HFFc6 (cell line): Measurements from ENCODE around the gene HK3. TPM values are rescaled to one million over a fixed set of nuclear protein-coding genes. Genes with fewer than 3 reads are reported as not detected.

Experiments
- DNase-seq: peaks from one replicate; pipeline ENCODE4 v3.0.0-alpha.2; 2018
- H3K27ac Mint-ChIP-seq: 2 replicates; pipeline ENCODE4 v1.8.0; 2020; ENCODE audit warnings: mild to moderate bottlenecking, mixed read lengths
- H3K27me3 Mint-ChIP-seq: 2 replicates; pipeline ENCODE4 v1.8.0; 2021; ENCODE audit warnings: mild to moderate bottlenecking, moderate library complexity, mixed read lengths; ENCODE audit not compliant: insufficient read depth
- H3K36me3 Mint-ChIP-seq: 2 replicates; pipeline ENCODE4 v1.8.0; 2021; ENCODE audit warnings: low read depth, mixed read lengths
- H3K4me1 Mint-ChIP-seq: 2 replicates; pipeline ENCODE4 v1.8.0; 2020; ENCODE audit warnings: low read depth, mixed read lengths
- H3K4me3 Mint-ChIP-seq: 2 replicates; pipeline ENCODE4 v1.8.0; 2020; ENCODE audit warnings: mild to moderate bottlenecking, moderate library complexity, mixed read lengths
- H3K9me3 Mint-ChIP-seq: 2 replicates; pipeline ENCODE4 v1.8.0; 2020; ENCODE audit warnings: mild to moderate bottlenecking, mixed read lengths
- total RNA-seq, 6 experiments: library from RNA; stranded (reverse); fragmentation: NEBNext Ultra II Directional; extraction: Animal tissue kit (Norgen Biotek cat#: 25700); gene quantifications; 2 replicates in 1 of 6; 3 replicates in 5 of 6; pipeline ENCODE4 v1.2.3, GENCODE V29; 2021
- TF ChIP-seq, protein P1 (sequence below): fragments of 200-600 bp; sonication (generic); IDR thresholded peaks from 2 replicates; pipeline ENCODE4 v1.5.0; 2021; ENCODE audit warnings: antibody characterized with exemption, mild to moderate bottlenecking

HK3 gene
- total RNA-seq, 6 experiments from 2014 or later, result not detected

DNA sequence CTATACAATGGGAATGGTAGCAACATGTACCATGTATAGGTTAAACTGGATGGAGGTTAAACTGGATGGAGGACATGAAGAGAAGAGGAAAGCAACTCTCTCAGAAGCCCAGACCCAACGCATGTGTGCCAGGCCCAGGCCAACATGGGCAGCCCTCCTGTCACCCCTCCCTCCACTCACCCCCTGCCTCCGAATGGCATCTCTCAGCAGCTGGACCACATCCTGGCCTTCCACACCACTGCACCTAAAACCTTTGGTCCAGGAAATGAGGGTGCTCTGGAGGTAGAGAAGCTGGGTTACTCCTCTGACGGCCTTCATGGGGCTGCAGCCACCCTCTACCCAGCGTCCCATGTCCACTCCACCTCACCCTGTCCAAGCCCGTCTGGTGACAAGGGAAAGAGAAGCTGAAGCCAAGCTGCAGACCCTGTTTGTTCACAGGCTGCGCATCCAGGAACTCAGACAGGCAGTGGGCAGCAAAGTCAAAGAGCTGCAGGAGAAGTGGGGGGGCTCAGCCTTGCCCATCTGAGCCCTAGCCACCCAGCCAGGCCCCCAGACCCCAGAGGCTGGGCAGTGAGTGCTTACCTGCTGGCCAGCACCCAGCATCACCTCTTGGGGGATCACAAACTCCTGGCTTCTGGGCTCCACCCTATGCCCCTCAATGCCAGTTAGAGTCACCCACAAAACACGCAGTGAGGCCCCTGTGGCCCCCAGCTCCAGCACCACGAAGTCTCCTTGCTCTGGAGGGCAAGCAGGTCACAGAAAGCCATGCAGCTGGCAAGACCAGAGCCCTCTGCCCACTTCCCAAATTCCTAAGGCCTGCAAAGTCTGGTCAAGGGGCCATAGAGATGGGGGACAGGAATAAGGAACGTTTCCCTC lies 8.5 kb downstream of the HK3 start:
- Mint-ChIP-seq H3K4me3 (no peak overlapping the region), H3K27ac (no peak overlapping the region), H3K9me3 (no peaks in the 10 kb centered on the region), H3K27me3 (peaks cover 55% of the 10 kb centered on the region), H3K4me1 (no peaks in the 10 kb centered on the region), H3K36me3 (no peaks in the 10 kb centered on the region)
- no peak for DNase-seq
- TF ChIP-seq, protein P1, sequence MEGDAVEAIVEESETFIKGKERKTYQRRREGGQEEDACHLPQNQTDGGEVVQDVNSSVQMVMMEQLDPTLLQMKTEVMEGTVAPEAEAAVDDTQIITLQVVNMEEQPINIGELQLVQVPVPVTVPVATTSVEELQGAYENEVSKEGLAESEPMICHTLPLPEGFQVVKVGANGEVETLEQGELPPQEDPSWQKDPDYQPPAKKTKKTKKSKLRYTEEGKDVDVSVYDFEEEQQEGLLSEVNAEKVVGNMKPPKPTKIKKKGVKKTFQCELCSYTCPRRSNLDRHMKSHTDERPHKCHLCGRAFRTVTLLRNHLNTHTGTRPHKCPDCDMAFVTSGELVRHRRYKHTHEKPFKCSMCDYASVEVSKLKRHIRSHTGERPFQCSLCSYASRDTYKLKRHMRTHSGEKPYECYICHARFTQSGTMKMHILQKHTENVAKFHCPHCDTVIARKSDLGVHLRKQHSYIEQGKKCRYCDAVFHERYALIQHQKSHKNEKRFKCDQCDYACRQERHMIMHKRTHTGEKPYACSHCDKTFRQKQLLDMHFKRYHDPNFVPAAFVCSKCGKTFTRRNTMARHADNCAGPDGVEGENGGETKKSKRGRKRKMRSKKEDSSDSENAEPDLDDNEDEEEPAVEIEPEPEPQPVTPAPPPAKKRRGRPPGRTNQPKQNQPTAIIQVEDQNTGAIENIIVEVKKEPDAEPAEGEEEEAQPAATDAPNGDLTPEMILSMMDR, result no peak

DNA sequence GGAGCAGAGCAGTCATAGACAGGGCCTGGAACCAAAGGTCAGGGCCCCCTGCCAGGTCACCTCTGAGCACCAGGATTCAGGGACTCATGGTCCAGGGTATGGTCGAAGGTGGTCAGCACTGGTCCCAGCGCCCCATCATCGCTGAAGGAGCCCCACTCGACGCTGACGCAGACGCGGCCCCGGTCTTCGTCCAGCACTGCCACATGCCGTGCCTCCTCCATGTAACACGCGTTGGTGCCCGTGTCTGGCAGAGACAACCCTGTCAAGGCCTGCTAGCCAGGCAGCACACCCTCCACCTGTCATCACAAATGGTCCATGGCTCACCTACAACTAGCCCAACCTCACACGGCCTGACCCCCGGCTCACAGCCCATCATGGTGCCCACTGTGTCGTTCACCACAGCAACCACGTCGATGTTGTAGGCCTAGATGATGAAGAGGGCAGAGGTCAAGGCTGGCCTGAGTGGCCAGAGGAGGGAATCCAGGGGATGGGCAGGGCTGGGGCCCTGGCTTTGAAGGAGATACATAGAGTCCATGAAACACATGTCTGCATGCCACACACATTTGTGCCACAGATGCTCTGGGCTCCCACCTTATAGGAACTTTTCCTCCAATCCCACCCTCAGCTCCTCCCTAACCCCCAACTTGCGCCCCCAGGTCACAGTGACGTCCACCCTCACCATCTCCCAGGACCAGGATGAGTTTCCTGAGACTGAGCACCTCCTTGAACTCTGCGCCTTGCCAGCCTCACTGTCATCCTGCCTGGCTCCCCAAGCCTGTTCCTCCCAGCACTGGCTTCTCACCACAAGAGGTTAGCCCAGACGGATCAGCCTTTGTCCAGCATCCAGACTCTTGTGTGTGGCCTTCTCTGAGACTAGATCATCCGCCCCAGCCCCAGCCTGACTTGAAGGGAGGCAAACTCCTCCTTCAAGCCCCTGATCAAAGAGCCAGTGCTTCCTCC lies 9.5 kb downstream of the HK3 start:
- H3K36me3 Mint-ChIP-seq, result no peaks in the 10 kb centered on the region
- H3K27ac Mint-ChIP-seq, result no peak overlapping the region
- H3K9me3 Mint-ChIP-seq, result no peaks in the 10 kb centered on the region
- H3K4me1 Mint-ChIP-seq, result no peaks in the 10 kb centered on the region
- TF ChIP-seq, protein P1, result no peak
- H3K27me3 Mint-ChIP-seq, result peaks cover 56% of the 10 kb centered on the region
- H3K4me3 Mint-ChIP-seq, result no peak overlapping the region
- DNase-seq, result no peak

DNA sequence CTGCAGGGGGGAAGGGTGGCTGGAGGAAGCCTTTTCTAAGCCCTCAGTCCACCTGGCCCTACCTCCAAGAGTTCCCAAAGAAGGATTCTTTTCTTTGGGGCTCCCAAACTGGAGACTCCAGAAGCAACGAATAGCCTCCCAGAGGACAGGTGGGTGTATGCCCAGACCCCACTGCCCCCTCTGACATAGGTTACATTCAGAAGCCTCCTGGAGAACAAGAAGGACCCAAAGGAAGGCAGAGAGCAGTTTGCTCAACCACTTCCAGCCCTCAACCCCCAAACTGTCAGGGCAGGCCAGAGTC lies 10.3 kb downstream of the HK3 start:
- no peak for DNase-seq
- TF ChIP-seq, protein P1, result no peak
- H3K9me3 Mint-ChIP-seq, result no peaks in the 10 kb centered on the region
- no peak overlapping the region for H3K27ac Mint-ChIP-seq
- H3K36me3 Mint-ChIP-seq, result no peaks in the 10 kb centered on the region
- peaks cover 56% of the 10 kb centered on the region for H3K27me3 Mint-ChIP-seq
- H3K4me1 Mint-ChIP-seq, result no peaks in the 10 kb centered on the region
- H3K4me3 Mint-ChIP-seq, result no peak overlapping the region

DNA sequence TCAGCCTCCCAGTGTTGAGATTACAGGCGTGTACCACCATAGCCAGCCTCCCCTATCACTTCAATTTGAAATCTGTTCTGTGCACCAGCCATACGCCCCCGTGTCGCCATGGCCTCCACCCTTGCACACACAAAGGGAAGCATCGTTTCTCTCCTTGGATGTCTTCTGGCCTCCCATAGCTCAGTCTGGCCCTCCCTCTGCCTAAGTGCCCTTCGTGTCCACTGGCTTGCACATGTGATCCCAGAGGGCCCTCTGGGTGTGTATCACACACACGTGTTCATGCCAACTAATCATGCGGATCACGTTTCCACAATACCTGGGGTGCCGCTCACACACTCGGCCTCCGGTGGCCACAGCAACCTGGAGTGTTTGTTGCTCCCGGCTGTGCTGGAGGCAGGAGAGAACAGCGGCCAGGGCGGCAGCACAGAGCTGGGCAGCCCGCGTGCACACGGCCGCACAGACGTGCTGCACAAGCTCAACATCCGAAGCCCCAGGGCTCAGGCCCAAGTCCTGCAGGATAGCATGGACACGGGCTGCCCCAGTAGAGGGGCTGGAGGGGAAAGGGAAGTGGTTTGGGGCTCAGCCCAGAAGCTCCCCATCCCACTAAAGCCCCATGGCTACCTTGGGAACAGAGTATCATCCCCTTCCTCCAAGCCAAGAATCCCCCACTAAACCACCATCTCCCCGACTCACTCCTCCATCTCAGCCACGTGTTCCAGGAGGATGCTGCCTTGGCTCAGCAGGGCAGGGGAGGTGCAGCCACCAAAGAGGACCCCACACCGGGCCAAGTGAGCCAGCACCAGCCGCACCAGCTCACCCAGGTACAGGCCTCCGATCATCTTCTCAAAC lies 10.9 kb downstream of the HK3 start:
- peaks cover 55% of the 10 kb centered on the region for H3K27me3 Mint-ChIP-seq
- no peak for DNase-seq
- H3K36me3 Mint-ChIP-seq, result no peaks in the 10 kb centered on the region
- no peak overlapping the region for H3K4me3 Mint-ChIP-seq
- H3K9me3 Mint-ChIP-seq, result no peaks in the 10 kb centered on the region
- TF ChIP-seq, protein P1, result no peak
- no peaks in the 10 kb centered on the region for H3K4me1 Mint-ChIP-seq
- no peak overlapping the region for H3K27ac Mint-ChIP-seq

DNA sequence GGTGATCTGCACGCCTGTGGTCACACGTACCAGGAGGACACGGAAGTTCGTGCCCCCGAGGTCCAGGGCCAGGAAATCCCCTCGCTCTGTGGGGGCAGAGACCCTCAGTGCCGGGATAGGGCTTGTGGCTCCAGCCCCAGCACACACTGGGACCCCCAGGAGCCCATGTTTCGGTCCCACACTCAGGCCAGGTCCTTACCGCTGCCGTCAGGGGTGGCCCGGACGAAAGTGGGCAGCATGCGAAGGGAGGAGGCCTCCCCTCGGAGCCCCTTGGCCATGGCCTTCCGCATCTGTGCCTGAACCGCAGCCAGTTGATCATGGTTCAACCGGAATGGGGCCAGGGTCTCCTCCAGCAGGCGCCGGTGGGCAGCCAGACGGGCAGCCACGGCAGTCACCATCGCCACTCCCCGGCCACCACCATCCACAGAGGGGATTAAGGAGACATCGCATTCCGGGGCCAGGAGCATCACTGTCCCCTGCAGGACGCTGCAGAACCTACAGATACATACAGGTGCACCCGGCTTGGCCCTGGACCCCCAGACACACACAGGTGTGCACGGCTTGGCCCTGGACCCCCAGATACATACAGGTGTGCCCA lies 11.8 kb downstream of the HK3 start:
- no peaks in the 10 kb centered on the region for H3K36me3 Mint-ChIP-seq
- no peak overlapping the region for H3K4me3 Mint-ChIP-seq
- H3K27me3 Mint-ChIP-seq, result peaks cover 54% of the 10 kb centered on the region
- no peak for DNase-seq
- no peak overlapping the region for H3K27ac Mint-ChIP-seq
- H3K4me1 Mint-ChIP-seq, result peaks cover 8% of the 10 kb centered on the region; the same call in 1 of the 2 replicates
- no peaks in the 10 kb centered on the region for H3K9me3 Mint-ChIP-seq
- TF ChIP-seq, protein P1, result no peak
